Stimulated activated CD4-positive, alpha-beta T cell treated with anti-CD3 and anti-CD28 coated beads, Interleukin-2, amount 100 ng/mL, for 48 hours (primary cell): Measurements from ENCODE around the gene TAP2.
"Not testable (repeated sequence)": the region's sequence is repeated elsewhere in the genome, so short reads cannot be mapped to it uniquely, and the experiment has no call there.

Experiments
- DNase-seq, 2 donors: peaks; one replicate each; pipeline ENCODE4 v3.0.0-alpha.2; 2020

TAP2 gene

GRCh38 chr6:32838114-32838958 lies at the start of gene TAP2:
Gene TAP2, minus strand, starts transcription at chr6:32838739. Its CDS starts 506 bp downstream, at chr6:32838233.
- DNase-seq, result peak; percentile 98

GRCh38 chr6:32887616-32888015 lies 49.1 kb upstream of the TAP2 start:
- DNase-seq, result no peak

- DNase-seq, result no peak
Measured at GRCh38 chr6:32886681-32887383, 48.3 kb upstream of the TAP2 start.

GRCh38 chr6:32885698-32886286 lies 47.3 kb upstream of the TAP2 start:
- DNase-seq, result no peak

- no peak for DNase-seq
Measured at GRCh38 chr6:32883789-32884188, 45.2 kb upstream of the TAP2 start.

- no peak for DNase-seq
Measured at GRCh38 chr6:32882879-32883250, 44.3 kb upstream of the TAP2 start.

- DNase-seq, result not testable (repeated sequence)
Measured at GRCh38 chr6:32880962-32881361, 42.4 kb upstream of the TAP2 start.

GRCh38 chr6:32879691-32880090 lies 41.2 kb upstream of the TAP2 start:
- DNase-seq, result no peak

GRCh38 chr6:32876603-32877002 lies 38.1 kb upstream of the TAP2 start:
- no peak for DNase-seq

- DNase-seq, result not testable (repeated sequence)
Measured at GRCh38 chr6:32873947-32874346, 35.4 kb upstream of the TAP2 start.

GRCh38 chr6:32868257-32868788 lies 29.8 kb upstream of the TAP2 start:
- DNase-seq, result peak; percentile 91 to 92

- no peak for DNase-seq
Measured at GRCh38 chr6:32867554-32868256, 29.2 kb upstream of the TAP2 start.

GRCh38 chr6:32867022-32867477 lies 28.5 kb upstream of the TAP2 start:
- DNase-seq, result no peak

- no peak for DNase-seq
Measured at GRCh38 chr6:32865724-32866443, 27.3 kb upstream of the TAP2 start.

GRCh38 chr6:32862725-32863124 lies 24.2 kb upstream of the TAP2 start:
- DNase-seq, result no peak

- no peak for DNase-seq
Measured at GRCh38 chr6:32860674-32861073, 22.1 kb upstream of the TAP2 start.

- DNase-seq, result no peak
Measured at GRCh38 chr6:32858194-32858593, 19.7 kb upstream of the TAP2 start.

GRCh38 chr6:32857156-32857891 lies 18.8 kb upstream of the TAP2 start:
- no peak for DNase-seq

- DNase-seq, result no peak
Measured at GRCh38 chr6:32855467-32856174, 17.1 kb upstream of the TAP2 start.

- DNase-seq, result no peak
Measured at GRCh38 chr6:32854376-32855178, 16.0 kb upstream of the TAP2 start.
